Stimulated activated CD4-positive, alpha-beta T cell treated with anti-CD3 and anti-CD28 coated beads, Interleukin-12 subunit alpha, Interleukin-12 subunit beta, amount 100 ng/mL, for 48 hours (primary cell): Measurements from ENCODE around the gene ADAM12.
"Not testable (repeated sequence)": the region's sequence is repeated elsewhere in the genome, so short reads cannot be mapped to it uniquely, and the experiment has no call there.

ENCODE experiments used
- DNase-seq, 3 donors: peaks; one replicate each; pipeline ENCODE4 v3.0.0-alpha.2; 2020; ENCODE audit warnings: low read depth in 2 of 3, low spot score in 1 of 3

Gene ADAM12

GRCh38 chr10:126268013-126268920 is 120.0 kb downstream of the ADAM12 start:
- DNase-seq: no peak

- no peak for DNase-seq
Observed at GRCh38 chr10:126264102-126265018, 123.9 kb downstream of the ADAM12 start.

- no peak for DNase-seq
Observed at GRCh38 chr10:126263006-126263676, 125.1 kb downstream of the ADAM12 start.

- DNase-seq: no peak
Observed at GRCh38 chr10:126262233-126262838, 125.9 kb downstream of the ADAM12 start.

GRCh38 chr10:126259760-126260479 is 128.4 kb downstream of the ADAM12 start:
- DNase-seq: no peak

GRCh38 chr10:126256864-126257263 is 131.4 kb downstream of the ADAM12 start:
- DNase-seq: no peak

GRCh38 chr10:126255313-126255712 is 133.0 kb downstream of the ADAM12 start:
- no peak for DNase-seq

GRCh38 chr10:126253611-126253998 is 134.7 kb downstream of the ADAM12 start:
- no peak for DNase-seq

GRCh38 chr10:126252884-126253610 is 135.2 kb downstream of the ADAM12 start:
- DNase-seq: no peak

- DNase-seq: no peak
Observed at GRCh38 chr10:126251778-126252407, 136.4 kb downstream of the ADAM12 start.

GRCh38 chr10:126250527-126251310 is 137.6 kb downstream of the ADAM12 start:
- no peak for DNase-seq

GRCh38 chr10:126250045-126250444 is 138.2 kb downstream of the ADAM12 start:
- no peak for DNase-seq

GRCh38 chr10:126247446-126247975 is 140.8 kb downstream of the ADAM12 start:
- DNase-seq: no peak

- DNase-seq: not testable (repeated sequence)
Observed at GRCh38 chr10:126246396-126246795, 141.9 kb downstream of the ADAM12 start.

GRCh38 chr10:126245501-126245900 is 142.8 kb downstream of the ADAM12 start:
- DNase-seq: no peak

- no peak for DNase-seq
Observed at GRCh38 chr10:126243971-126244370, 144.3 kb downstream of the ADAM12 start.

GRCh38 chr10:126243306-126243705 is 145.0 kb downstream of the ADAM12 start:
- DNase-seq: no peak
